BJ (cell line): ENCODE results near the gene CENPB. TPM values are rescaled to one million over a fixed set of nuclear protein-coding genes. Genes with fewer than 3 reads are reported as not detected.
A peak's percentile ranks its signal among the peaks of the same experiment; 100 is the strongest.

Experiments
- CTCF ChIA-PET: fragments of 350-600 bp; formaldehyde crosslinking; extraction: SDS; loops from one replicate; lab custom pipeline; 2021; ENCODE audit warnings: antibody characterized with exemption, inconsistent platforms; lab: Yijun Ruan, JAX
- POLR2A ChIA-PET: fragments of 300-600 bp; sonication (Branson Sonifier 250); formaldehyde crosslinking; extraction: SDS; loops from one replicate; lab custom pipeline; 2021; ENCODE audit warnings: antibody characterized with exemption; lab: Charles Lee
- DNase-seq: peaks from one replicate; pipeline ENCODE4 v3.0.0-alpha.2; 2011; ENCODE audit warnings: low read depth
- H3K27me3 ChIP-seq: 2 replicates; pipeline ENCODE4 v1.6.0; 2011; ENCODE audit warnings: low read length; ENCODE audit not compliant: control insufficient read depth, insufficient read depth
- H3K36me3 ChIP-seq: 2 replicates; pipeline ENCODE4 v1.5.1; 2011; ENCODE audit warnings: low read length; ENCODE audit not compliant: control insufficient read depth, insufficient read depth
- H3K4me3 ChIP-seq: 2 replicates; pipeline ENCODE4 v1.5.1; 2011; ENCODE audit warnings: low read depth, mild to moderate bottlenecking, control low read depth, low read length
- polyA plus RNA-seq: library from polyadenylated mRNA; depleted of rRNA; stranded (reverse); fragments of >200 nt; gene quantifications from 2 replicates; pipeline ENCODE4 v1.2.3, GENCODE V29; 2011
- TF ChIP-seq, protein P1 (sequence below): IDR thresholded peaks from 2 replicates; pipeline ENCODE4 v1.5.1; 2011; ENCODE audit warnings: low read depth, mild to moderate bottlenecking, control low read depth, inconsistent platforms, low read length, moderate library complexity; ENCODE audit not compliant: insufficient read depth

Gene CENPB
- polyA plus RNA-seq, 1 experiment = 47.5 TPM

- Histone ChIP-seq H3K36me3 (no peaks in the 10 kb centered on the region), H3K27me3 (no peaks in the 10 kb centered on the region), H3K4me3 (peak overlapping the region; percentile 30)
- peak; percentile 93 for DNase-seq
- CTCF ChIA-PET = interaction anchor here (0.6 to 11.8 kb wide), 5 partner anchors 16 to 135 kb away, joined by 3 to 248 read pairs (median 3); partner anchors contain the start of genes CDC25B, CENPB and SPEF1
- TF ChIP-seq, protein P1, sequence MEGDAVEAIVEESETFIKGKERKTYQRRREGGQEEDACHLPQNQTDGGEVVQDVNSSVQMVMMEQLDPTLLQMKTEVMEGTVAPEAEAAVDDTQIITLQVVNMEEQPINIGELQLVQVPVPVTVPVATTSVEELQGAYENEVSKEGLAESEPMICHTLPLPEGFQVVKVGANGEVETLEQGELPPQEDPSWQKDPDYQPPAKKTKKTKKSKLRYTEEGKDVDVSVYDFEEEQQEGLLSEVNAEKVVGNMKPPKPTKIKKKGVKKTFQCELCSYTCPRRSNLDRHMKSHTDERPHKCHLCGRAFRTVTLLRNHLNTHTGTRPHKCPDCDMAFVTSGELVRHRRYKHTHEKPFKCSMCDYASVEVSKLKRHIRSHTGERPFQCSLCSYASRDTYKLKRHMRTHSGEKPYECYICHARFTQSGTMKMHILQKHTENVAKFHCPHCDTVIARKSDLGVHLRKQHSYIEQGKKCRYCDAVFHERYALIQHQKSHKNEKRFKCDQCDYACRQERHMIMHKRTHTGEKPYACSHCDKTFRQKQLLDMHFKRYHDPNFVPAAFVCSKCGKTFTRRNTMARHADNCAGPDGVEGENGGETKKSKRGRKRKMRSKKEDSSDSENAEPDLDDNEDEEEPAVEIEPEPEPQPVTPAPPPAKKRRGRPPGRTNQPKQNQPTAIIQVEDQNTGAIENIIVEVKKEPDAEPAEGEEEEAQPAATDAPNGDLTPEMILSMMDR = no peak
- POLR2A ChIA-PET = no interaction called here
Measured at GRCh38 chr20:3811467-3812258, 25.1 kb upstream of the CENPB start.

- H3K36me3 ChIP-seq = peaks cover 10% of the 10 kb centered on the region
- no peak overlapping the region for H3K4me3 ChIP-seq
- ChIA-PET CTCF (interaction anchor here (0.8 kb wide), 2 partner anchors 17 to 131 kb away, joined by 3 to 4 read pairs; no protein-coding TSS in a partner anchor), POLR2A (no interaction called here)
- TF ChIP-seq, protein P1 = no peak
- H3K27me3 ChIP-seq = no peaks in the 10 kb centered on the region
- no peak for DNase-seq
Measured at GRCh38 chr20:3808544-3808943, 22.0 kb upstream of the CENPB start.

DNA sequence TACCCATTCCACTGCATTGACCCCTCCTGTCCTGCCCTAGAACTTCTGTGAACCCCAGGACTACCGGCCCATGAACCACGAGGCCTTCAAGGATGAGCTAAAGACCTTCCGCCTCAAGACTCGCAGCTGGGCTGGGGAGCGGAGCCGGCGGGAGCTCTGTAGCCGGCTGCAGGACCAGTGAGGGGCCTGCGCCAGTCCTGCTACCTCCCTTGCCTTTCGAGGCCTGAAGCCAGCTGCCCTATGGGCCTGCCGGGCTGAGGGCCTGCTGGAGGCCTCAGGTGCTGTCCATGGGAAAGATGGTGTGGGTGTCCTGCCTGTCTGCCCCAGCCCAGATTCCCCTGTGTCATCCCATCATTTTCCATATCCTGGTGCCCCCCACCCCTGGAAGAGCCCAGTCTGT, 18.2 kb upstream of the CENPB start:
- TF ChIP-seq, protein P1 = no peak
- Histone ChIP-seq H3K4me3 (no peak overlapping the region), H3K36me3 (peaks cover 36% of the 10 kb centered on the region), H3K27me3 (no peaks in the 10 kb centered on the region)
- DNase-seq = no peak
- POLR2A ChIA-PET = interaction anchor here (0.6 kb wide), 1 partner anchor 8 kb away, joined by 3 read pairs; the partner anchor contains the start of gene CDC25B
- CTCF ChIA-PET = interaction anchor here (0.6 to 1.3 kb wide), 3 partner anchors 9 to 268 kb away, joined by 3 to 5 read pairs (median 3); partner anchors contain the start of gene CDC25B

GRCh38 chr20:3804254-3804751, 17.8 kb upstream of the CENPB start:
- ChIA-PET POLR2A (interaction anchor here (0.6 kb wide), 1 partner anchor 8 kb away, joined by 3 read pairs; the partner anchor contains the start of gene CDC25B), CTCF (interaction anchor here (0.7 to 1.6 kb wide), 2 partner anchors 17 to 268 kb away, joined by 3 to 6 read pairs; partner anchors contain the start of gene CENPB)
- no peak for DNase-seq
- TF ChIP-seq, protein P1 = no peak
- H3K27me3 ChIP-seq = no peaks in the 10 kb centered on the region
- peaks cover 38% of the 10 kb centered on the region for H3K36me3 ChIP-seq
- H3K4me3 ChIP-seq = no peak overlapping the region

DNA sequence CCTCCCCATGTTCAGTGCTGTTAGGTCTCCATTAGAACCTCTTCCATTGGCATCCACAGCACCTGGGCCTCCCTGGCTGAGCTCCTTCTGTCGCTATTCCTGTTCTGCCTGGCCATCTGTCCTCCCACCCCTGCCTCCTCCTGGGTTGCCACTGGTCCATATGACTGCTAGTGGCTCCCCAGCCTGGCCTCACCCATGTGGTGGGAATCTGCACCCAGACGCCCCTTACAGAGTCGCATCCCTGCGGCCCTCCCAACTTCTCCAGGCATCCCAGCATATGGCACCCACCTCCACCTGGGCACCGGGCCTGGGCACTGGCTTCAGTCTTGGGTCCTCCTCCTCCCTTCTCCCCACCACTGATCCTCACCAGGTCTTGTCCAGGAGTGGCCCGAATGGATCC, 17.3 kb upstream of the CENPB start:
- H3K4me3 ChIP-seq = no peak overlapping the region
- H3K36me3 ChIP-seq = peaks cover 41% of the 10 kb centered on the region
- ChIA-PET CTCF (interaction anchor here (1.6 kb wide), 1 partner anchor 17 kb away, joined by 6 read pairs; the partner anchor contains the start of gene CENPB), POLR2A (no interaction called here)
- no peak for DNase-seq
- TF ChIP-seq, protein P1 = no peak
- H3K27me3 ChIP-seq = no peaks in the 10 kb centered on the region
